RKO (cell line): ENCODE results near the gene POU2F1.
A peak's percentile ranks its signal among the peaks of the same experiment; 100 is the strongest.
"Not testable (repeated sequence)": the region's sequence is repeated elsewhere in the genome, so short reads cannot be mapped to it uniquely, and the experiment has no call there.

Experiments
- DNase-seq: peaks from one replicate; pipeline ENCODE4 v3.0.0-alpha.2; 2016; ENCODE audit warnings: low spot score

The POU2F1 gene

DNA sequence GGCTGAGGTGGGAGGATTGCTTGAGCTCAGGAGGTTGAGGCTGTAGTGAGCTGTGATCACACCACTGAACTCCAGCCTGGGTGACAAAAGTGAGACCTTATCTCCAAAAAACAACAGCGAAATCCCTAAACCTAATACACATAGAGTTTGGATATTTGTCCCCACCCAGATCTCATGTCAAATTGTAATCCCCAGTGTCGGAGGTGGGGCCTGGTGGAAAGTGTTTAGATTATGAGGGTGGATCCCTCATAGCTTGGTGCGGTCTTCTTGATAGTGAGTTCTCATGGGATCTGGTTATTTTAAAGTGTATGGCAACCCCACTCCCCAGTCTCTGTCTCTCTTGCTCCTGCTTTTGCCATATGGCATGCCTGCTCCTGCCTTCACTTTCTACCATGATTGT is 94.0 kb downstream of the POU2F1 start:
- no peak for DNase-seq

DNA sequence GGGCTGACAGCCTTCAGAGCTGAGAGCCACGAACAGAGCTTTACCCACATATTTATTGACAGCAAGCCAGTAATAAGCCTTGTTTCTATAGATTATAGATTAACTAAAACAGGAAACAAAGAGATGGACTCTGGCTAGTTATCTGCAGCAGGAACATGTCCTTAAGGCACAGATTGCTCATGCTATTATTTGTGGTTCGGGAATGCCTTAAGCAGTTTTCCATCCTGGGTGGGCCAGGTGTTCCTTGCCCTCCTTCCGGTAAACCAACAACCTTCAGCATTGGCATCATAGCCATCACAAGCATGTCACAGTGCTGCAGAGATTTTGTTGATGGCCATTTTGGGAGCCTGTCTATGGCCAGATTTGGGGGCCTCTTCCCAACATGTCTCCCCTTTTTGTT is 96.8 kb downstream of the POU2F1 start:
- DNase-seq: no peak

DNA sequence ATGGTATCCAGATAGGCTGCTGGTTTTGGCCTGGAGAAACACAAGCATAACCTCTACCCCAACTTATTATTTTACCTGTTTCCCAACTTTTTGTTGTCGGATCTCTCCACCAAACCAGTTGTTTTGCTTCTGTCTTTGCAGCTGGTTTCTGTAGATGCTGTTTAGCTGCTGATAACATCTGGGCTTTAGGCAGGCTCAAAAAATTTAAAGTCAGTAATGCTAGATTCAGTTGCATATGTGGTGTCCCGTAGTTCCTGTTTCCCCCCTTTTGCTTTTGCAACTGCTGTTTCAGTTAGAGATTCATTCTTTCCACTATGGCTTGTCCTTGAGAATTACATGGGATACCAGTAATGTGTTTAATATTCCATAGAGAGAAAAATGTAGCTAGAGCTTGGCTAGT is 98.5 kb downstream of the POU2F1 start:
- not testable (repeated sequence) for DNase-seq

DNA sequence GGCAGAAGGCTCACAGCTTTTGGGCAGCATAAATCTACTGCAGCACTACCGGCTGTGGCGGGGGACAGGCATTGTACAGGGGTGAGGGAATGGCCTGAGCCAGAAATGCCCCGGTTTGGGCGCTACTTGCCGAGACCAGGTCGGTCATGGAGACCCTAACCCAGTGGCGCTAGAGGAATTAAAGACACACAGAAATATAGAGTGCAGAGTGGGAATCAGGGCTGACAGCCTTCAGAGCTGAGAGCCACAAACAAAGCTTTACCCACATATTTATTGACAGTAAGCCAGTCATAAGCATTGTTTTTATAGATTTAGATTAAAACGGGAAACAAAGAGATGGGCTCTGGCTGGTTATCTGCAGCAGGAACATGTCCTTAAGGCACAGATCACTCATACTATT is 101.8 kb downstream of the POU2F1 start:
- DNase-seq: no peak

DNA sequence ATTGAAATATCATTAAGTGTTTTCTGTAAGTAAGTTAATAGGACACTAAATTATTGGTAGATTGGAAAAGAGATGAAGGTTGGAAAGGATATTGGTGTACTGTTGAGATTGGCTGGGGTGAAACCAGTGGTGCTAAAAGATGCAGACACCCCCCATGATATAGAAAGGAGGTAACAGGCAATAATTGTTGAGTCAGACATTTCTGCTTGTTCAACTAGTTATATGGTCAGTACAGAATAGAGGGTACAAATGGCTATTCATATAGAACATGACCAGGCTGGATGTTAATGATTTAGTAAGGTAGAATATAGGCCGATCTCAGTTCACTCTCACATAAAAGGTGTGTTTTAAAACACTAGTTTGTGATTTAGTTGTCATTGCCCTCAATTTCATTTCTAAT is 104.5 kb downstream of the POU2F1 start:
- no peak for DNase-seq

DNA sequence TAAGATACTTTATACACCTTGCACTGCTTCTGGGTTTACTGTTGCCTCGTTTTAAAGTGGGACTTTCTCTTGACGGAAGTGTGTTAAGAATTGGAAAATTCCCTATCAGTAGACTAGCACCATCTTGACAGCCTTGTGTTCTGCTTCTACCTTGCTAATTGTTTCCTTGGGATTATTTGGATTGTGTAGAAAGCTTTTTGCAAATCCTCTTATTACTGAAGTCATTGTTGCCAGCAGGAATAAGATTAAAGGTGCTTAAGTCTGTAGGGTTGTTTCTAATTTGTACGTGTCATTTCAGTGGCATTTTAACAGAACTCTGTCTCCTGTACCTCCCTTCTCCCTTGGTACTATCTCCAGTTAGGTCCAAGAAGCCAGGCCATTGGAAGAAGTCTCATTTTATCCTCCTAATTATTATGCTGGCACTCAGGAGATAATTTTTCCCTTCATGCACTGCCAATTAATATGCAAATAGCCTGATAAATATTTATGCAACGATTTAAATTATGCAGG is 107.7 kb downstream of the POU2F1 start:
- DNase-seq: no peak

DNA sequence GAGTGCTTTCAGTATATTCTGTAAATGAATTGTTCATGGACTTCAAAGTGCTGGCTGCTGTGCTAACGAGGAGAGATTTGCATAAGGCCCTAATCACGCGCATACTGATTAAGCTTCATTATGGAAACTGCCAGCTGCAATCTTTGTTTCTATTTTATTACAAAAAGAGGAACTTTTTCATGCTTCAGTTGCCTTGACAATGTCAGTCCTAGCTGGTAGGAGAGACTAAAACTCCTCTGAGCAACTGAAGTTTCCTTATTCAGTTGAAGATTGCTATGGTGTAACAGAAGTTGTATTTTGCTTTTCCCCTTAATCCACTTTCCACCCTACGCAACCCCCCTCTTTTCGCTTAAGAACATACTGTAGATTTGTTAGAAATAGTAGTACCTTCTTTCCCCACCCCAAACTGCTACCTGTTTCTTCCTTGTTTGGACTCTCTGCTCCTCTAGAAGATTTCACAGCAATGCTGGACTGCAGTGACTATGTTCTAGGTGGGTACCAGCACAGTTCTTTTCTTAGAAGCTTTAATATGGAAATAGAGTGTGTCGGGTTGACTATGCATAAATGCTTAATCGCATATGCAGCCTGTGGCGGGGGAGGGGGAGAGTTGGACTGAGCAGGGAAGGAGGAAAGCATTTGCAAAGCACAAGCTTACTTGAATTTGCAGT is 108.3 kb downstream of the POU2F1 start:
- no peak for DNase-seq

DNA sequence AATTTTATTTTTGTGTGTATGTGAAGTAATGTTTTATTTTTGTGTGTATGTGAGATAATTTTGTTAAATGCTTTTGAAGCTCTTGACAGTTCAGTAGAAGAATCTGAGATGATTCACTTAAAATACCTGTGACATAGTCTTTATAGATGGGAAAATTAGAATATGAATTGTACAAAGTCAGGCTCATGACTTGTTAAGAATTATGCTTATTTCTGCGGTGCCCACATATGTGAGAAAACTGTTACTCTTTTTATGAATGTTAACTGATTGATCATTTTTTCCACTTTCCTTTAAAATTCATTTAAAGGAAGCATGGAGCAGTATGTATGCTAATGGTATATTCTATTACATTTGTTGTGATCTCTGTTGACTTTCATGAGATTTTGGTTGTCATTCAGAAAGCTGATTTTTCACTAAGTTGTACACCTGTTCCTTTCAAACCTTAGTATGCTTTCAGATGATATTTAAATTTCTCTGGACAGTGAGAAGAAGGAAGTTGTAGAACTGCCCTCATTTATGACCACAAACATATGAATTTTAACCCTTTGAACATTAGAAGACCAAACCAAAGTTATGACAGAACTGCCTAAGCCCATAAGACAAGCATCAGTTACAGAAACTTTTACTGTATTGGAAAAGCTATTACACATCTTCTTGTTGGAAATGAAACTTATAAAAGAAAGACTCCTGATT is 110.1 kb downstream of the POU2F1 start:
- no peak for DNase-seq

DNA sequence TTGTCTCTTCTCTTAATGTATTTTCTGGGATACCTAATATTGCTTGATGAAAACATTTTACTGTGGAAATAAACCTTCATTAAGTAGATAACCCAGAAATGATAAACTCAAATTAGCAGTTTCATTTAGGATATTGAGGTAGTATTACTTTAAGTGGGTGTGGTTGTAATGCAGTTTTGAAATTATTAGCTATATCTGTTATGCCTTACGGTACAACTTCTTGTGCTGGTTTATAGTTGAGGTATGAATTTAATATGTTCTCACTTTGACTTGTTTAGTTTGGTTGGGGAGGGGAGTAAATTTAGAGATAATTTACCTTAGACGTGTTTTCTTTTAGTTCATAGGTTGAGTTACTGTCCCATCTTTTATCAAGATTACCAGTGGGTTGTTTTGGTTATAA is 111.0 kb downstream of the POU2F1 start:
- no peak for DNase-seq

DNA sequence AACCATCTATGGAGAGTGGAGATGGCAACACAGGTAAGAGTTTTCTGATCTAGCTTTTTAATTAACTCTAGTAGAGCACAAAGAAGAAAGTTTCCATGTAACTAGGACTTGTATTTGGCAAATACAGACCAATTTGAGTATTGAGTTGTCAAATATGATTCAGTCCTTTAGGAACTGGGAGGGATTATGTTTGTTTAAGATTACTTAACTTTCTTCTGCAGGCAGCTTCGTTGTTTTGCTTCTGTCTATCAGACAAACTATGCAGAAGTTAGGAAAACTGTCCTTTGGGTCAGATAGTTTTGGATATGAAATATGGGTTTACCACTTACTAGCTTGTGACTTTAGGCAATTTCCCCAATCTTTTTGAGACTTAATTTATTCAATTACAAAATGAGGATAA is 111.8 kb downstream of the POU2F1 start:
- DNase-seq: no peak

DNA sequence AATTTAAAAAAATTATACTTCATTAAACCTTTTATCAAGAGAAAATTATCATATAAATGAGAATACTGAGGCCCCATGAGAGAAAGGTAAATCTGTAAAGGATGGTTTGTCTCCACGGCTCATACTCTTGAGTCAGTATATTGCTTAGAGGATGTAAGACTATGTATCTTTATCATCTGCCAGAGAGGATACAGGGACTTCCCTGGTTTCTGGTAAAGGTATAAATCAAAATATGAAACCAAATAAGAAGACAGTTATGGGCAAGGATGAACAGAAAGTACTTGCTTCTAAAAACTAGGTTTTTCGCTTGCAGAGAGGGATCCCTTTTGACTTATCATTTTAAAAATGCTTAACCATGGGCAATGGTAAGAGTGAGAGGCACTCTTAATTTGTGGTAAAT is 112.4 kb downstream of the POU2F1 start:
- DNase-seq: no peak

DNA sequence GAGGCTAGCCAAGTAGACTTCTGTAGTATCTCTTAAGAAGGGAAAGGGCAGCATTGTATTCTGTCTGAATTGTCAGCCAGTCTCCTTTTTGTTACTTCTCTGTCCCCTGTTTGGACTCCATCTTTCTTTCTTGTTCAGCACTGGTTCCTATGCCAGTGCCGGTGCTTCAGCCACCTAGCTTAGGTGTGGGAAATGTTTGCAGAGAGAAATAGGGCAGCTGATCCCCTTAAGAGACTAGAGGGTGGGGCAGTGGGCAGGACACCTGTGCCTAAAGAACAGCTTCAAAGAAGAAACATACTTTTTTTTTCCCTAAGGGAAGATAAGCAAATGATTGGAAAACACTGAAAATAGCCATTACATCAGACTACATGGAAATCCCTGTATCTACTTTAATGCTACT is 113.0 kb downstream of the POU2F1 start:
- no peak for DNase-seq

DNA sequence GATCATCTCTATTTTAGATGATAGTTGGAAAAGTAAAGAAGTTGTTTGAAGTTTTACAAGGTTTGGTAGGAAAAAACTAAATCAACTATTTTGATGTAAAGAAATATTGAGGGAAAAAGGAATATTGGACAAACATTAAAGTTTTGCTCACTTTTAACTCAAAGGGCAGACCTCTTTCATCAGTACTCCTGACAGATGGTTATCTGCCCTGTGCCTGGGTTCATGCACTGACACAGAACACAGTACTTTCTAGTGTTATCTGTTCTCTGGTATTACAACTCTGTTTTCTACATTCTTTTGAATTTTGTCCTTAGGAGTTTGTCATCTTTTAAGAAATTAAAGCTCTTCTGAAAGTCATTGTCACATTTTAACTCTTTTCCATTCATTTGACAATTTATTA is 118.7 kb downstream of the POU2F1 start:
- no peak for DNase-seq

DNA sequence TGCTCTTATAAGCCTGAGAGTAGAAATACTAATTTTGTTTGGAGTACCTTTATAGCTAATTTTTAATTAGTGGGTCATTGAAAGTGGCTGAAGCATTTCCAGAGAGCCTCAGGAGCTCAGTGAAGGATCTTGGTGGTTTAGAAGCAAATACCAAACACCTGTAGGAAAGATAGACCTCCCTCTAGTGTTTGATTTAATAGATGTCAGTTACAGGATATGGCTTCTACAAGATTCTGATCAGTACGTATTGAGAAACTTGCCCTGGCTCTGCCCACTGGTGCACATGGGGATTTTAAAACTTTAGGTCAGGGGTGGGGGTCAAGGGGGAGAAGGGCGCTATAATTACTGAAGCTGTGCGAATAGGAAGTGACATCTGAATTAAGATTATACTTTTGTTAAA is 122.2 kb downstream of the POU2F1 start:
- peak; percentile 15 for DNase-seq

DNA sequence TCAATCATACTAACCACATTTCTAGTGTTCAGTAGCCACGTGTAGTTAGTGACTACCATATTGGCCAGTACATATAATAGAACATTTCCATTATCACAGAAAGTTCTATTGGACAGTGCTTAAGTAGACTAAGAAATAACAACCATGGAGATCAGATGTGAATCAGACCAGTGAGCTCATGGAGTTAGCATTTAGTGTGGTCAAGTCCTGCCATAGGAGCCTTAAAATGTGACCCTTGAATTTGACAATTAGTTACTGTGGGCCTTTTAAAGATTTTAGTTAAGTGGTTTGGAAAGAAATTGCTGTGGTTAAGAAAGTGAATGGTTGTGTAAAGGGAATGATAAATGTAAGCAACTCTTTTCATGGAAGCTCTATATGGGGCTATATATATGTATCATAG is 123.4 kb downstream of the POU2F1 start:
- DNase-seq: no peak

DNA sequence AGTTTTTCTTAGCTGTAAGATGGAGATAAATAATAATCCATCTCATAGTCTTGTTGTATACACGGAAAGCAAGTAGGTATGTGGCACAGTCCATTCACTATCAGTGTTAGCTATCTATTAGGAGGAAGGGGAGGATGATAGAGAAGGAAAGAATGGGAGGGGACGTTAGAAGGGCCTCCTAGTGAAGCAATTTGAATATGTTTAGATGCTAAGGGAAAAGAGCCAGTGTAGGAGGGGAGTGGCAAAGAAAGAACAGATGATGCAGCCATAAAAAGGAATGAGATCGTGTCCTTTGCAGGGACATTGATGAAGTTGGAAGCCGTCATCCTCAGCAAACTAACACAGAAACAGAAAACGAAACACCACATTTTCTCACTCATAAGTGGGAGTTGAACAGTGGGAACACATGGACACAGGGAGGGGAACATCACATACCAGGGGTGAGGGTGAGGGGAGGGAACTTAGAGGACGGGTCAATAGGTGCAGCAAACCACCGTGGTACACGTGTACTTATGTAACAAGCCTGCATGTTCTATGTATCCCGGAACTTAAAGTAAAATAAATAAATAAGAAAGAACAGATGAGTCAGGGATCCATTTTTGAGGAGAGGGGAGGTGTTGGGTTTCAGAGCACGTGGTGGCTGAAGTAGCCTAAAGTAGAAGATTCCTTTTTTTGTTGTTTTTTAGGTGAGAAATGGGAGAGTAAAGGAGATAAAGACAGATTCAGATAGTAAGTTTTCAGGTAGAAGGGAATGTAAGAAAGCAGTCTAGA is 124.1 kb downstream of the POU2F1 start:
- no peak for DNase-seq

DNA sequence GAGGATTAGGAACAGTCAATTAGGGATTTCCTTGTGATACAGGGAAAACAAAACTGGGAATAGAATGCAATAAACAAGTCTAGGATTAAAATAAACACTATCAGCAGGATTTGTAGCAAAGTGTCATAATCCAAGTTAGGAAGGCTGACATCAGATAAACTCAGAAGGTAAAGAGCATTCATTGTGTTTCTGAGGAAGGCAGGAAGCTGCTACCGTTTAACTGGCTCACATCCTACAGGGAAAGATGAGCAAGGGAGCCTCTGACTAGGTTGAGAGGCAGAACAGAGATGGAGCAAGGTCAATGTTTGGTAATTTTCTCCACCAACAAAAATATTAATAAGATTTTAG is 124.7 kb downstream of the POU2F1 start:
- no peak for DNase-seq

DNA sequence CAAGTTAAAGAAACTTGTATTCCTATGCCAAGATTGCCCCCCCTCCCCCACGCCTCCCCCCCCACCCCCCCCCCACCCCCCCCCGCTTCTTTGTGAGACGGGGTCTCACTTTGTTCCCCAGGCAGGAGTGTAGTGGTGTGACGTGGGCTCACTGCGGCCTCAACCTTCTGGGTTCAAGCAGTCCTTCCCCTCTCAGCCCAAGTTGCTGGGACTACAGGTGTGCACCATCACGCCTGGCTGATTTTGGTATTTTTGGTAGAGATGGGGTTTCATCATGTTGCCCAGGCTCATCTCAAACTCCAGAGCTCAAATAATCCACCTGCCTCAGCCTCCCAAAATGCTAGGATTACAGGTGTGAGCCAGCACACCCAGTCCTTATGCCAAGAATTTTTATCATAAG is 136.6 kb downstream of the POU2F1 start:
- no peak for DNase-seq

DNA sequence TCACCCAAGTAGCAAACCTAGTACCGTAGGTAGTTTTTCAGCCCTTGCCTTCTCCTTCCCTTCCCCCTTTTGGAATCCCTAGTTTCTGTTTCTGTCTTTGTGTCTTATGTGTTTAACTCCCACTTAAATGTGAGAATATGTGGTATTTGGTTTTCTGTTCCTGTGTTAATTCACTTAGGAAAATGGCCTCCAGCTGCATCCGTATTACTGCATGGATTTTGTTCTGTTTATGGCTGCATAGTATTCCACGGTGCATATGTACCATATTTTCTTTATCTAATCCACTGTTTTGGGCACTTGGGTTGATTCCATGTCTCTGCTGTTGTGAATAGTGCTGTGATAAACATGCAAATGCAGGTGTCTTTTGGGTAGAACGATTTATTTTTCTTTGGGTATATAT is 138.6 kb downstream of the POU2F1 start:
- no peak for DNase-seq

DNA sequence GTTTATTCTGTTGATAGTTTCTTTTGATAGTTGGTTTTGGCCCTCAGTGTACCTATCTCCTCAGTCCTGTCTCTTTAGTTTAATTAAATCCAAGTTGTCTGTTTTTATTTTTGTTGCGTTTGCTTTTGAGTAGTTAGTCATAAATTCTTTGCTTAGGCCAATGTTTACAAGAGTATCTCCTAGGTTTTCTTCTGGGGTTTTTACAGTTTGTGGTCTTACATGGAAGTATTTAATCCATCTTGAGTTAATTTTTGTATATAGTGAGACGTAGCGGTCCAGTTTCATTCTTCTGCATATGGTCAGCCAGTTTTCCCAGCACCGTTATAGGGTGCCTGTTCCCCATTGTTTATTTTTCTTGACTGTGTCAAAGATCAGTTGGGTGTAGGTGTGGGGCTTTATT is 139.4 kb downstream of the POU2F1 start:
- no peak for DNase-seq

DNA sequence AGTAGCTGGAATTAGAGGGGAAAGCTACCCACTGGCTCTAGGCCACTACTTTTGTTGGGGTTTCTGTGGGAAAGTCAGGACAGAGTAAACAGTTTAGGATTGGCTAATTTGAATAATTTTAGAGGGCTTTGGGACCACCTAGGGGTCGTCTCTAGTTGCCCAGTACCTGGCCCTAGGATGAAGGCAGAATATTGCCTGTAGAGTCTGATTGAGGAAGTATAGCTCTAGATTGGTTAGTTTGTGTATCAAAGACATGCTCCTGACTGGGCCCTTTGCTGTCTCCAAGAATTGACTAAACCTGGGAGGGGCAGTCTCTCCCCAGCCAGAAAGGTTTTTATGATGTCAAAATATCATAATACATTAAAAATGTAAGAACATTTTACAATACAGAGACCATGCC is 142.0 kb downstream of the POU2F1 start:
- no peak for DNase-seq

DNA sequence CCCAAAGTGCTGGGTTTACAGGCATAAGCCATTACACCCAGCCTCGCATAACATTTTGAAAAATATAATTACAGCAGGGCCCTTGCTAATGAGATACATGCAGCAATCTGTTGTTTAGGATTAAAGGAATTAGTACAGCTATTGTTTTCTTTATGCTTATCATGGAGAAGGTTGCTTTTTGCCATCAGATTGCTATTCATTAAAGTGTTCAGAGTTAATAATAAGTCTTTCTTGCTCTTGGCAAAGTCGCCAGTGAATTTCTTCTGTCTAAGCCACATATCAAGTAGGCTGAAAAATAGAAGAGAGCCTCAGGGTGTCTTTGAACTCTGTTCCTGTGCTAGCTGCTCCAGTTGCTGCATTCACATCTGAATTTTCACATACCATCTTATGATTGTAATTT is 144.1 kb downstream of the POU2F1 start:
- DNase-seq: no peak

DNA sequence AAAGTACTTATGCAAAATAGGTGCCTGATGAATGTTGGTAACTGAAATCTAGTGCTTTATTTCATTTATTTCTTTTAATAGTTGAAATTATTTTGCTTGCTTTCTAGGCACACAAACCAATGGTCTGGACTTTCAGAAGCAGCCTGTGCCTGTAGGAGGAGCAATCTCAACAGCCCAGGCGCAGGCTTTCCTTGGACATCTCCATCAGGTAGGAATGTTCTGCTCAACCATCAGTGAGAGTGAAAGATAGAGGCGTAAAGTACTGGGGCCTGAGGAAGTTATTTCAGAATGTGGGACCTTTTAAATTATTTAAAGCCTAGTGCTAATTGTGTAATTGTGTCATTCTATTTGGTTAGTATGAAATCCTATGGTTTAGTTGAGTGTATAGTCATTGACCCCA is 144.7 kb downstream of the POU2F1 start:
- DNase-seq: no peak
